GM19455 (cell line): ENCODE results near the gene ENTR1.

Experiments used
- ATAC-seq: cut with Tn5 transposase; IDR thresholded peaks from one replicate; pipeline ENCODE4 v1.9.1; 2021; ENCODE audit not compliant: unreplicated experiment

ENTR1 gene, protein sequence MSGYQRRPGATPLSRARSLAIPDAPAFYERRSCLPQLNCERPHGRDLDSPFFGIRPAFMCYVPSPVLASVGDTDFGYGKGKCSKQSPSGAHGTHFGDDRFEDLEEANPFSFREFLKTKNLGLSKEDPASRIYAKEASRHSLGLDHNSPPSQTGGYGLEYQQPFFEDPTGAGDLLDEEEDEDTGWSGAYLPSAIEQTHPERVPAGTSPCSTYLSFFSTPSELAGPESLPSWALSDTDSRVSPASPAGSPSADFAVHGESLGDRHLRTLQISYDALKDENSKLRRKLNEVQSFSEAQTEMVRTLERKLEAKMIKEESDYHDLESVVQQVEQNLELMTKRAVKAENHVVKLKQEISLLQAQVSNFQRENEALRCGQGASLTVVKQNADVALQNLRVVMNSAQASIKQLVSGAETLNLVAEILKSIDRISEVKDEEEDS

DNA sequence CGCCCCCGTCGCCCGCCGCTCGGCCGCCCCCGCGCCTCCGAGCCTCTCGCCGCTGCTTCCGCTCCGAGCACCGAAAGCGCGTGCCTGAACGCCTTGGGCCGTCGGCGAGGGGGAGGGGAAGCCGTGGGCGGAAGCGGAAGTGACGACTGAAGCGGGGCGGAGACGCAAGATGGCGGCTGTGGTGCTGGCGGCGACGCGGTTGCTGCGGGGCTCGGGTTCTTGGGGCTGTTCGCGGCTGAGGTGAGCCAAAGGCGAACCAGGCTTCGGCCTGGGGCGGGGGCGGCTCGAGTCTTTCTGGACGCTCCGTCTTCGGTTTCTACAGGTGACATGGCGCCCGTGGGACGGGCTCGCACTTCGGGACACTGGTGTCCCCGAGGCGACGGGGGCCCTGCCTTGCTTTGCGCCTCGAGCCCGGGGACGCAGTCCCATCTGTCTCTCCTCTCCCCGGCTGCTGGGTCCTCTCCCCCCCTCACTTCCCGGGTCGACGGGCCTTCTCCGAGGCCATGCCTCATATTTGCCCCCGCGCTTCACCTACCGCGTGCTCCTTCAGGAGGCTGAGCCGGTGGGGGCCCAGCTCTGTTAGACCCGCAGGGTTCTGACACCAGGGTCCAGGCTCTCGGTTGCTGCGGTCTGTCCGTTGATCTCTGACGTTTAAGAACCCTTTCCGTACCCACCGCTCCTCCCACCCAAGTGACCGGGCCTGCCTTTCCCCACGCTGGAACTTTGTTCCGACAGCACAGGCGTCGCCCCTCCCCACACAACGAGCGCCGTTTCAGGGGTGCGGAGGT lies at the start of gene ENTR1, which contains the start of gene PMPCA:
Gene ENTR1 (minus strand): TSS at position 115 of the 788 bp plus-strand sequence. CDS start 217 bp downstream, outside the sequence.
Gene PMPCA (plus strand): TSS at position 159 of the 788 bp plus-strand sequence. CDS start 11 bp downstream, at position 170.
- ATAC-seq = peak; percentile 72

DNA sequence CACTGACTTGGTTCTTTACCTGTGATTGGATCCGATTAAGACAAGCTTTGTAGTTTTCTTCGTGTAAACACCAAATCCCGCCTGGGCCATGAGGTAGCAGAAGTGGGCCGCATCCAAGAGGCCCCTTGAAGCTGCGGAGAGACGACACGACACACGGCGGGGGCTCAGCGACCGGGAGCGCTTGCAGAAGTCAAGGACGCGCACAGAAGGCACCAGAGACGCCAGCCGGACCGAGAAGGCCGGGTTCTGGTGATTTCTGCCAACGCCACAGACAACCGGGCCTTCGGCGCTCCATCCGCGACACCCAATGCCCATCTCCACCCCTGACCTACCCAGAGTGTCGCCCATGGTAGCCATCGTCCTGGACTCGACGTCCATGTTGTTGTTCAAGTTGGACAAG lies 49.0 kb upstream of the ENTR1 start:
- no peak for ATAC-seq

DNA sequence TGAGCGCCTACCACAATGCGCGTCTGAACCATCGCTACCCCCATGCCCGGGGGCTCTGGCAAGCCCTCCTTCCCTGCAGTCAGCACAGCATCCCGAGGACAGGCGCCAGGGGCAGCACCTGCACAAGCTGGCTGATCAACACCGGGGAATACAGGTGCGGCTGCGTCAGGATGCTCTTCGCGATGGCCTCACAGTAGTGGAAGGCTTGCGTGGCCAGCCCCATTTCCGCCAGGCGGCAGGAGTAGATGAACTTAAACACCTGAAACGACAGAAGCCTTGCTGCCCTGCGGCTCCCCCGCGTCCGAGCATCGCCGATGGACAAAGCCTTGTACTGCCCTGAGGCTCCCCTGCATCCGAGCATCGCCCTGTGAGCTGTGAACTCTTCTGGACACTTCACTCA lies 46.9 kb upstream of the ENTR1 start:
- ATAC-seq = no peak

DNA sequence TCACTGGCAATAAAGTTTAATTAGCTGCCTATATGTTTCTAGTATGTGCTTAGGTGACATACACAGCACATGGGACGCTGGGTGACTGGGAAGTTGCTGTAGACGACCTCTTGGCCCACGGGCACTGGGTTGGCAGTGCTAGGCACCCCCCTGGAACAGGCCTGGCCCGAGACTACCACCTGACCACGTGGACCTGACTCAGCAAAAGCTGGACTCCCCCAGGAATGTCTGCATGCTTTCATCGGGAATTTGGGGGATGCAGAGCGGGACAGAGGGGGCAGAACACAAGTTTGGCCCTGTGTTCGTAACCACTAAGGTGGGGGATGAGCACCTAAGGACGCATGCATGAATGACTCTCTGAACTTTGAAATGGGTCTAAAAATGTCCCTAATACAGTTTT lies 45.8 kb upstream of the ENTR1 start:
- no peak for ATAC-seq

DNA sequence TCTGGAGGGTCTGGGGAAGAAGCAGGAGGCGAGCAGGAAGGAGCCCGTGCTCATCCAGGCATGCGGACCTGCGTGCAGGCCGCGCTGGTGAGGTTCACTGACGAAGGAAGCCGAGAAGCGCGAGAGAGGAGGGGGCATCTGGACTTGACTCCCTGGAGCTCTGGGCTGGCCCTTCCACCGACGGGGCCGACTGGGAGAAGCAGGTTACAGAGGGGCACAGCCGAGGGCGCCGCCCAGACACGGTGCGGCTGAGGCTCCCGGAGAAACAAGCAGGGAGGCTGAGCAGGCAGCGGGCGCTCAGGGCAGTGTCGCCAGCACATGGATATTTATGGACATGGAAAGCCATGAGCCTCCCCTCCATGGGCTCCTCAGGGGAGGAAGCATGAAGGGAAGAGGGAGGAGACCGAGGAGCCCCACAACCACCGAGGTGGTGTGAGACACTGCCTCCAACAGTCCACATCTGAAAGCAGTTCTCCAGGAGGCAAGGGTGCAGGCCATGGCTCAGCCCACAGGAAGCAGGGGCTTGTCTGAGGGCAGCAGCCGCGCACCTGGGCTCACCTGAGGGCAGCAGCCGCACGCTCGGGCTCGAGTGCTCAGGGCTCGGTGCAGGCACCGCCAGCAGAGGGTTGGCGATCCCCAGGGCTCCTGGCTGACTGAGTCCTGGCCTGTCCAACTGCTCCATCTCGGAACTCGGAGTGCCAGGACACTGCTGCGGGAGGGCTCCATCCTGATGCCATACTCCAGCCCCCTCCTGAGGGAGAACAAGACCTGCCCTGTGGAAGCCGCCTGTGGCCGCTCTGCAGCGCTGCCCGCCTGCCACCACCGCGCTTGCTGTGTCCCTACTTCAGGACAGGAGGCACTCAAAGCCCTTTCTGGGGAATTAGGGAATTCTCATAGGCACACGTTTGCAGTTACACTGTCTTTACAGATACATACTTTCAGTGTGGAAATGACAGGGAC lies 44.9 kb upstream of the ENTR1 start:
- ATAC-seq = no peak

DNA sequence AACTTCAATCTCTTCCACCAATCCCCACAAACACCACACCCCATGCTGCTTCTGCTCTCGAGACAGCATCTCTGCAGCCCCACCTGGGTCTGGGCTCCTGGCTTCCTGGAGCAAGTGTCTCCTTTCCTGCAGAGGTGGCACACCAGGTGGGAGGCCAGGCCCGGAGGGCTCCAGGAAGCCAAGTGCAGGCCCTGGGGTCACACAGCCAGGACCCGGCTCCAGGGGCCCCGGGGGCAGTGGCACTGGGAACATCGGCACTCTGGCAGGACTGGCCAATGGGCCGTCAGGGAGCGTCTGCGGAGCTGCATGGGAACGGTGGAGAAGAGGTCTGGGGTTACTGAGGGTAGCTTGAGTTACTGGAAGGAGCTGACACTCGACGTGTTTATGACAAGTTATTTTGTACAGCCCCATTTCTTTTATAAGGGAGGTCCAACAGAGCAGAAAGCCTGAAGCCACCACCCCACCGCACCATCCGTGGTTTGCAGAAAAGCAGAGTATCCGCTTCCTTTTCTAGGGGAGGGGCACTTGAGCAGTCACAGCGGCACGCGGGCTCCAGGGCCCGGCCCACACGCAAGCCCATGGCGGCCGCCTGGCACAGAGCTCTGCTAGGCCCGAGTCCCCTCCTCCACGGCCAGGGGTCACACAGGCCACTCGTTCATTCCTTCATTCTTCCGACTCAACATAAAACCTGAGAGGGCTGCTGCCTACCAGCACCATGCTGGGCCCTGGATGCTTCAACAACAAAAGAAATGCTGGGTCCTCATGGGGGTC lies 43.8 kb upstream of the ENTR1 start:
- no peak for ATAC-seq

DNA sequence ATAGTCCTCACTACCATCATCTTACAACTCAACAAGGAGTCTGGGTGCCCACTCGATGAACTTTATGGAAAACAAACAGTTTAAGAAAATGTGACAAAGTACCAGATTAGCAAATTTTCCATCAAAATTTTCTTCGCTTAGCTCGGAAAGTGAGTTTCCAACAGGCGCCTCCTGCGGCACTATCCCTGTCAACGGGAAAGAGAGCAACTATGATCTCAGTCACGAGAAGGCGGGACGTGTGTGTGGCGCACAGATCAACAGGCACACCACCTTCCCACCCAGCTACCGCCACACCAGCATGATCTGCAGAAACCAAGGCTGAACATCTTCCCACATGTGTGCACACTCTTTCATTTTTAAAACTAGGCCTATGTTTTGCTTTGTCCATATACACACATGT lies 42.9 kb upstream of the ENTR1 start:
- ATAC-seq = no peak

DNA sequence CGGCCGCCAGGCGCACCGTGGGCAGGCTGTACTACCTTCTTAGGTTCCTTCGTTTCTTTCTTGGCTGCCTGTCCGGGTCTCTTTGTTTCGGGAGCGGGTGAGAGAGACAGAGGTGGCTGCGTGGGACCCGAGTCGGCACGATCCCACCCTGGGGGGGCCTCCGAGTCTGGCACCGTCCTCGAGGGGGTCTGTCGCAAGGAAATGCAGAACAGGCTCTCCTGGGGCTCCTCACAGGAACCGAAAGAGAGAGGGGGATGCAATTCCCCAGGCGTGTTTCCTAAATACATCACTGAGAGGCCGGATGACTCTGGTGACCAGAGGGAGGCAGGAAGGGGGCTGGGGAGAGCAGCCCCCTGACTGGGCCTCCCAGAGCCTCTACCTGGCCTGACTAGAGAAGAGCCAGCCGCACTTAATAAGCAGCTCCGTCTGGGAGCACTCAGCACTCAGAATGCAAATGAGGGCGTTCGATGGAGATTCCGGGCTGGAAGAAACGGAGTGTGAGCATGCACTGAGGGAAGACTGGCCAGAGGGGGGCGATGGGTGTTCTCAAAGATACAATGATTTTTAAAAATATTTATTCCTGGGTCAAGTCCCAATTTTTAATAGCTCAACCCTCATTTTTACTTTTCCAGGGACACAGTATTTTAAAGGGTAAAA lies 40.9 kb upstream of the ENTR1 start:
- no peak for ATAC-seq

DNA sequence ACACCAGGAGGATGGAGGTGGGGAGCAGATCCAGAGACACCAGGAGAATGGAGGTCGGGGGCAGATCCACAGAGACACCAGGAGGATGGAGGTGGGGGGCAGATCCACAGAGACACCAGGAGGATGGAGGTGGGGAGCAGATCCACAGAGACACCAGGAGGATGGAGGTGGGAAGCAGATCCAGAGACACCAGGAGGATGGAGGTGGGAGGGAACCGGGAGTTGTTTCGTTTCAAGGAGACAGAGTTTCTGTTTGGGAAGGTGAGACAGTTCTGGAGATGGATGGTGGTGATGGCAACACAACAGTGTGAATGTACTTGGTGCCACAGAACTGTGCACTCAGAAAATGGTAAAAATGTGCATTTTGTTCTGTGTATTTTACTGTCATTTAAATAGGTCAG lies 38.2 kb upstream of the ENTR1 start:
- ATAC-seq = no peak

DNA sequence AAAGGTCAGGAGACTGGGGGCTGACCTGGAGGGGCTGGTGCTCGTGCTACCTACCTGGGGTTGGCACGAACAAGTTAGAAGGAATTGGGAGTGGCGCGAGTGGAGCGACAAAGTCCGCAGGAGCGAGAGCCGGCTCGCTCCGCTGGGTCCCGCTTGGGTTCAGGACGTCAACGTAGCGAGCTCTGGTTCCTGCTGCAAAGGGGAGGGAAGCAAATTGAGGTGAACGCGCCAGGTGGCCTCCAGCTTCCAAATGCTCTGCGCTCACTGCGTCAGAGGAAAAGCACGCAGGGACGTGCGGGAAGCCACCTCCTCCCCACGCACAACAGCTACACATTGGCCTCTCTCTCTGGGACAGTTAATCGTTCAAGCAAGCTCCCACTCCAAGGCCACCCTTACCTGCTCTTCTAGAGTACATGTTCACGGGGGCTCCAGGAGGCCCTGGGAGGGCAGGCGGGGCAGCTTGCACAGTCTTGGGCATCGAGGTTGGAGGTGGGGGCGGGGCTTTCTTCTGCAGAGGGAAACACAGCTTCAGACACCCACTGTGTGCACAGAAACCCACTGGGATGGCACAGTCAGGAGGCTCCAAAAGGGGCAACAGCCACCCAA lies 36.9 kb upstream of the ENTR1 start:
- no peak for ATAC-seq

DNA sequence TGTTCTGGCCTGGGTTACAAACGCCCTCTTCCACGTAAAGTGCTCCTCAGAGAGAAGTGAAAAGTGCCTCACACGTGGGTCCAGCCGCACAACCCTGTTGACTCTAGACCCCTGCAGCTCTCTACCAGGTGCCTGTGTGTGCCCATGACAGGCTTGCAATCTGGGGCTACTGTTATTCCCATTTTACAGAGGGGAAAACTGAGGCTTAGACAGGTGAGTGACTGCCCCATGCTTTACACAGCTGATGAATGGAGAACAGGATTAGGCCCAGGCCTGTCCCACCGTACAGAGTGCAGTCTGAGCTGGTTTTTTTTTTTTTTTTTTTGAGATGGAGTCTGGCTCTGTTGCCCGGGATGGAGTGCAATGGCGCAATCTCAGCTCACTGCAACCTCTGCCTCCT lies 35.4 kb upstream of the ENTR1 start:
- no peak for ATAC-seq

DNA sequence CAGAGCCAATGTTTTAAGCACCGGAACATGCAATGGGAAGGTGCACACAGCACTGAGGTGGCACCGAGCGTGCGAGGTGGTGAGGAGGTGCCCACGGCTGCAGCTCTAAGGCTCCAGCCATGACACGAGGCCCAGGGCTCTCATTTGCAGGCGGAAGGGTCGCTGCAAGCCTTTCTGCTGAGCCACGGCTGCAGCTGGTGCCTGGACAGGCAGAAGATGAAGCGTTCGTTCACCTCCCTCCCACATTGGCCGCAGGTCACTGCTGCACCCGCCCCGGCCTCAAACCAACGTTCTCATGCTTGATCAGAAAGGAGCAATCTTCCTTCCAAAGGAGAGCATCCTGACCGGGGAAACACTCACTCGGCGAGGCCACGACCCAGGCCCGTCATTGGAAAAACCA lies 33.7 kb upstream of the ENTR1 start:
- ATAC-seq = no peak

DNA sequence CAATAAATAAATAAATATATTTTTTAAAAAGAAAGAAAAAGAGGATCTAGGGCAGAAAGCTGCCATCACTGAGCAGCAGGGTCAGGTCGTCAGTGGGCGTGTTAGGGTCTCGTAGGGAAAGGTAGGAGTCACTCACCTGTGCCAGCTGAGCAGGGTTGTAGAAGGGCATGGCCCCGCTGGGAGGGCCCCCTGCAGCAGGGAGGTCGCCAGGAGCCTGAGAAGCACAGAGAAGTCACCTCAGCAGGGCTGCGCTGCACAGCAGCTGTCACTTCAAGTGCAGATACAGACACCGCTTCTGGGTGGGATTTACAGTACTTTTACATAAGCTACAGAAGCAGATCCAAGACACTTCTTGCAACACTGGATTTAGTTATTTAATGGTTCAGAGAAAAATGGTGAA lies 33.3 kb upstream of the ENTR1 start:
- no peak for ATAC-seq

DNA sequence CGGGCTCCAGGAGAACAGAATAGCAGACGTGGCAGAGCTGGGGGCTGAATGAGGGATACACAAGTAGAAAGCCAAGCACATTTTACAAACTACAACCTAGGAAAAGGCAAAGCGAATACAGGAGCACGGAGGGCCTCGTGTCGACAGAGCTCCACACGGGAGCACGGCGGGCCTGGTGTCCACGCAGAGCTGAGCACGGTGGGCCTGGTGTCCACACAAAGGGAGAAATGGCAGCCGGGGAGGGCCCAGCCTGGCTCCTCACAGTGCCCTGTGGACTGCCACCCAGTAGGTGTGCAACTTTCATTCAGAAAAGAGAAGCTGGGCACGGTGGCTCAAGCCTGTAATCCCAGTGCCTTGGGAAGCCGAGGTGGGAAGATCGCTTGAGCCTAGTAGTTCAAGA lies 32.7 kb upstream of the ENTR1 start:
- no peak for ATAC-seq

DNA sequence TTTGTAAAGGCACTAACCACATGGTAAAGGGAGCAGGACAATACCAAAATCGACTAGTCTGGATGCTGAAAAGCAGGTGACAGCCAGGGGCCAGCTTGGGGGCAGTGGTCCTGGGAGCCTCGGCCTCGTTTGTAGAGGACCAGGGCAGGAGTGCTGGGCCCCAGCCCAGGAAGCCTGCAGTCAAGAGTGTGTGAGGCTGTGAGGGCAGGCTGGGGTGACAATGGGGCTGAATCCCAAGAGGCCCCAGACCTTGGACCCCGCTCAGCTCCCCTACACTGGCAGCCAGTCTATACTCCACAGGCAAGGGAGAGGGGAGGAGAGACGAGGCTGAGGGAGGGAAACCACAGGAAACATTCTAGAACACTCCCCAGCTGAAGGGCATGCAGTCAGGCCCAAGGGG lies 31.9 kb upstream of the ENTR1 start:
- ATAC-seq = no peak

DNA sequence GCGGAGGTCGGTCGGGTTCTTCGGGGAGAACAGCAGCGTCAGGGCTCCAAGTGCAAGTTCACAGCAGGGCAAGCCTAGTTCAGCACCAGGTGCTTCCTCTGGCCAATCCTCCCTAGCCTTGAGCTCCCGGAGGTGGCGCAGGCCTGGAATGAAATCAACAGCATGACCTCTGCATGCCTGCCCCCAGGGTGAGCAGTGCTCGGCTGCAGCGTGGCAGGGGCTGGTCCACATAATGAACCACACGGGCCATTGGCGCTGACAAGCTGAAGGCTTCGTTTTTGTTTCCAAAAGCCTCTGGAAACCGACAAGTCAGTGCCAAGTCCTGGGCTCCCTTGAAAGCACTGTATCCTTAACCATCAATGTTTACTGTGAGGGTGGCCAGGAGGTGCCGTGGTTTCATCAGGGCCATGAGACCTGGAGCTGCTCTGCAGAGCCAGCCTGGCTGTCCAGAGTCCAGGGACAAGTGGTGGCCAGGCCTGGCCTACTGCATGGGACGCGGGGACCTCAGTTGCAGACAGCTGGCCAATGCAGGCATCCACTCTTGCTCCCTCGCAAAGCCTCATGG lies 31.3 kb upstream of the ENTR1 start:
- ATAC-seq = no peak

DNA sequence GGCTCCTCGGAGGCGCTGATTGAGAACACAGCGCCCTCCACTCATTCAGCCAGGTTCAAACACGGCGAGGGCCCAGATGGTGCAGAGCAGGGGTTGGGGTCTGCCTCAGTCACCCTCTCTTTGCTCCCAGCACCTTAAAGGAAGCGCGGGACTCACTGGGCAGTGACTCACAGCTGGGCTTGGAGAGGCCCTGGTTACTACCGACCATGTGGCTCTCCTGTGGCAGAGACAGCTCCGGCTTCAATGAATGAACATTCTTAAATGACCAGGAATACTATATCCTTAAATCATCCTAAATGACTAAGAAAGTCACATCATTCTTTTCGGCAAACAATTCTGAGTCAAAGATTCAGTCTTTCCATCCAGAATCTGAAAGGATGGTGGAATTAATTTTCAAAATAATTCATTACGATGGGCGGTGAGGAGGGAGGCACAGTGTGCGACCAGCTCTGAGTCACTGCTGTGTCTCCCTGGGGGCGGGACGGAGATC lies 30.8 kb upstream of the ENTR1 start:
- ATAC-seq = no peak

DNA sequence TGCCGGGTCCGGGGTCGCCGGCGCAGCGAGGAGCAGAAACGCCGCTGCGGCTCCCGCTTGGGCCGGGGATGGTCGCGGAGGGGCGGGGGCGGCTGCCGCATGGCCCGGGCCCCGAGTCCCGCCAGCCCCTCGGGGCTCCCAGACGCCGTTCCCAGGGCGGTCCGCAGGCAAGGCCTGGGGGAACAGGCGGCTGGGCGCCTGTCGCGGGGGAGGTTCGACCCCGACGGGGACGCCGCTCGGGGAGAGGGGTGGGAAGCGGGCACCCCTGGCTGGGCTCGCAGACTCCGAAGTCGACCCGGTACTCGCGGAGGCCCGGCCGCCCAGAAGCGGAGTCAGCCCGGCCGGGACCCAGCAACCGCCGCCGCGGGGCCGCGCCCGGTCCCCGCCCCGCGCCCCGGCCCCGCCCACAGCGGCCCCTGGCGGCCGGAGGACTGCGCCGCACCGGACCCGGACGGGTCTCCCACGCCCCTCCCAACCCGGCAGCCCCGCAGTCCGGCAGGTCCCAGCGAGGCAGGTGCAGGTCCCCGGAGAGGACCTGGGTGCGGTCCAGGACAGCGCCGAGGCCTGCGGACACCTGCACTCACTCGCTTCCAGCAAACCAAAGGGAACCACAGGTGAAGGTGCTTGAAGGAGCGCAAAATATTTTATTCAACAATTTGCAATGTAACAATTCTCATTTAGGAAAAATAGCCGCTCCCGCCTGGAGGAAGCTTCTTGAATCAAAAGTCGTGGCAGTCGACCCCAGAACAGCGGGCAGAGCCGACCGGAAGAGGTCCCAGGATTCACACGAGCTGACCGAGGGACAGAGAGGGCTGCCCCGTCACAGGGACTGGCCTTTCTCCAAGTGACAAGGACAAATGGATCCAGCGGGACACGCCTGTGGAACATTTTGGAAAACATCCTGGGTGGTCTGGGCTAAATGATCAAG lies 29.3 kb upstream of the ENTR1 start, which contains the start of gene INPP5E:
Gene INPP5E (minus strand): TSS at position 365 of the 928 bp plus-strand sequence. CDS start 426 bp downstream, outside the sequence.
- peak; percentile 72 for ATAC-seq
